Measurements from ENCODE around the gene EYA2. TPM values are rescaled to one million over a fixed set of nuclear protein-coding genes. Genes with fewer than 3 reads are reported as not detected.

EYA2 gene
- total RNA-seq, 4 donors from 2014 or later, result 0.60 to 4.0 (median 0.99) TPM

- Histone ChIP-seq H3K4me3 (no peak overlapping the region), H3K9me3 (no peaks in the 10 kb centered on the region), H3K4me1 (no peaks in the 10 kb centered on the region), H3K36me3 (peaks cover 0 to 61% of the 10 kb centered on the region in 2 donors), H3K27ac (no peak overlapping the region), H3K27me3 (no peaks in the 10 kb centered on the region)
- ATAC-seq (no peak), DNase-seq (no peak)
- TF ChIP-seq CTCF (IDR thresholded peaks at IDR 0.05 in 4 of 5, conservative IDR thresholded peaks at IDR 0.05 in 1 of 5) (no peak), POLR2A (IDR thresholded peaks at IDR 0.05) (no peak)
- intact Hi-C loops (cut with DNase I; ENCODE audit: low total_unique reads) (no loop called here), in situ Hi-C loops (cut with MboI; ENCODE audit: low sequenced_read_pairs in 4 of 4) (no loop called here)
Observed at GRCh38 chr20:47232518-47232917, 337.9 kb downstream of the EYA2 start.

GRCh38 chr20:47233333-47234188 lies 338.9 kb downstream of the EYA2 start:
- Histone ChIP-seq H3K27me3 (no peaks in the 10 kb centered on the region), H3K4me1 (no peaks in the 10 kb centered on the region), H3K36me3 (peaks cover 0 to 62% of the 10 kb centered on the region in 2 donors), H3K9me3 (no peaks in the 10 kb centered on the region), H3K27ac (no peak overlapping the region), H3K4me3 (no peak overlapping the region)
- DNase-seq (no peak), ATAC-seq (no peak)
- in situ Hi-C loops (cut with MboI; ENCODE audit: low sequenced_read_pairs in 4 of 4), result no loop called here
- TF ChIP-seq CTCF (IDR thresholded peaks at IDR 0.05 in 4 of 5, conservative IDR thresholded peaks at IDR 0.05 in 1 of 5), result no peak
- no peak for TF ChIP-seq POLR2A (IDR thresholded peaks at IDR 0.05)
- intact Hi-C loops (cut with DNase I; ENCODE audit: low total_unique reads), result no loop called here

- DNase-seq (no peak), ATAC-seq (no peak)
- in situ Hi-C loops (cut with MboI; ENCODE audit: low sequenced_read_pairs in 4 of 4) (no loop called here), intact Hi-C loops (cut with DNase I; ENCODE audit: low total_unique reads) (no loop called here)
- TF ChIP-seq POLR2A (IDR thresholded peaks at IDR 0.05) (no peak), CTCF (IDR thresholded peaks at IDR 0.05 in 4 of 5, conservative IDR thresholded peaks at IDR 0.05 in 1 of 5) (no peak)
- Histone ChIP-seq H3K27me3 (no peaks in the 10 kb centered on the region), H3K9me3 (no peaks in the 10 kb centered on the region), H3K36me3 (peaks cover 0 to 59% of the 10 kb centered on the region in 2 donors), H3K4me3 (no peak overlapping the region), H3K27ac (no peak overlapping the region), H3K4me1 (no peaks in the 10 kb centered on the region)
Observed at GRCh38 chr20:47235111-47235510, 340.5 kb downstream of the EYA2 start.

- no peak overlapping the region for H3K4me3 ChIP-seq
- DNase-seq (no peak), ATAC-seq (no peak)
- H3K27me3 ChIP-seq, result no peaks in the 10 kb centered on the region
- no peak overlapping the region for H3K27ac ChIP-seq
- H3K36me3 ChIP-seq, result peaks cover 0 to 59% of the 10 kb centered on the region in 2 donors
- intact Hi-C loops (cut with DNase I; ENCODE audit: low total_unique reads), result no loop called here
- in situ Hi-C loops (cut with MboI; ENCODE audit: low sequenced_read_pairs in 4 of 4), result no loop called here
- H3K4me1 ChIP-seq, result no peaks in the 10 kb centered on the region
- H3K9me3 ChIP-seq, result no peaks in the 10 kb centered on the region
- TF ChIP-seq POLR2A (IDR thresholded peaks at IDR 0.05) (no peak), CTCF (IDR thresholded peaks at IDR 0.05 in 4 of 5, conservative IDR thresholded peaks at IDR 0.05 in 1 of 5) (no peak)
Observed at GRCh38 chr20:47235853-47236638, 341.4 kb downstream of the EYA2 start.
